Measurements from ENCODE around the gene CLK4.

- TF ChIP-seq CTCF (IDR thresholded peaks at IDR 0.05), result no peak
- TF ChIP-seq POLR2A (IDR thresholded peaks at IDR 0.05), result no peak
These were observed 22.7 kb upstream of the CLK4 start for GRCh38 chr5:178649580-178649979.
